T-helper 17 cell (primary cell): ENCODE measurements around the gene FTH1. TPM values are rescaled to one million over a fixed set of nuclear protein-coding genes. Genes with fewer than 3 reads are reported as not detected.
"Not testable (repeated sequence)": the region's sequence is repeated elsewhere in the genome, so short reads cannot be mapped to it uniquely, and the experiment has no call there.

Source experiments
- ATAC-seq: fragments of 150-1000 bp; cut with Tn5 transposase; 2 replicates; pipeline ENCODE4 v1.10.0; 2021; ENCODE audit warnings: mild to moderate bottlenecking, moderate library complexity
- DNase-seq, 3 donors: peaks; one replicate each; pipeline versions ENCODE4 v3.0.0 to v3.0.0-alpha.2; 2020 to 2021
- H3K9me3 ChIP-seq: one replicate; pipeline ENCODE4 v1.7.0; 2013; ENCODE audit warnings: low read length, mild to moderate bottlenecking; ENCODE audit not compliant: control insufficient read depth, poor library complexity, severe bottlenecking
- H3K27ac Mint-ChIP-seq: one replicate; pipeline ENCODE4 v1.8.0; 2022; ENCODE audit warnings: mild to moderate bottlenecking, moderate library complexity, mixed read lengths
- H3K27me3 Mint-ChIP-seq: one replicate; pipeline ENCODE4 v1.8.0; 2022; ENCODE audit warnings: mixed read lengths
- H3K36me3 Mint-ChIP-seq: one replicate; pipeline ENCODE4 v1.8.0; 2022; ENCODE audit warnings: low read depth, mixed read lengths
- H3K4me1 Mint-ChIP-seq: one replicate; pipeline ENCODE4 v1.8.0; 2022; ENCODE audit warnings: mild to moderate bottlenecking, mixed read lengths
- H3K4me3 Mint-ChIP-seq: one replicate; pipeline ENCODE4 v1.8.0; 2022; ENCODE audit warnings: mild to moderate bottlenecking, moderate library complexity, mixed read lengths
- total RNA-seq, 4 donors: library from RNA in 2 of 4; stranded (reverse) in 2 of 4; gene quantifications; one replicate each; pipeline ENCODE4 v1.2.3 and lab custom pipeline; 2022 to 2026

The FTH1 gene
- total RNA-seq, 2 donors from 2014 or later: 1,744 to 2,260 TPM

DNA sequence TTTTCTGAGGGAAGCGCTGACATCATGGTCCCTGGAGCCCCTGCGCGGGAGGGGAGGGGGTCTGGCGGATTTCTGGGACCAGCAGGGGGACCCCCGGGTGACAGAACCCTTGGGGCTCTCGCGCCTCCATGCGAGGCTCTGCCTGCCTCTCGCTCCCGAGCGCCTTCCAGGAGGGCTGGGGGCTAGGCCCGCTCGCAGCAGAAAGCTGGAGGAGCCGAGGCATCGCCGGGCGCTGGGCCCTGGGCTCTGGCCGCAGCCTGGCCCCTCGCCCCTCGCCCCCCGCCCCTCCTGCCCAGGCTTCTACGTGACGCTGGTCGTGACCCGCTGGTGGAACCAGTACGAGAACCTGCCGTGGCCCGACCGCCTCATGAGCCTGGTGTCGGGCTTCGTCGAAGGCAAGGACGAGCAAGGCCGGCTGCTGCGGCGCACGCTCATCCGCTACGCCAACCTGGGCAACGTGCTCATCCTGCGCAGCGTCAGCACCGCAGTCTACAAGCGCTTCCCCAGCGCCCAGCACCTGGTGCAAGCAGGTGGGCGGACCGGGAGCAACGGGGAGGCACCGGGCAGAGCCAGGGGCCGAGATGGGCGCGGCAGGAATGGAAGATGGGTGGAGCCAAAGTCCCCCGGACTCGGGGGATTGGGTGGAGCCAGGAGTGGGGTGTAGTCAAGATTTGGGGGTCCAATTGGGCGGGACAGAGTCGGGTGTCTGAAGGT is 11.9 kb downstream of the FTH1 start:
- no peaks in the 10 kb centered on the region for H3K9me3 ChIP-seq
- ATAC-seq (peak; percentile 73), DNase-seq (no peak)
- peak overlapping the region; percentile 70 for H3K4me3 Mint-ChIP-seq
- no peak overlapping the region for H3K27ac Mint-ChIP-seq
- H3K27me3 Mint-ChIP-seq: peaks cover 19% of the 10 kb centered on the region
- peaks cover 4% of the 10 kb centered on the region for H3K4me1 Mint-ChIP-seq
- H3K36me3 Mint-ChIP-seq: no peaks in the 10 kb centered on the region

DNA sequence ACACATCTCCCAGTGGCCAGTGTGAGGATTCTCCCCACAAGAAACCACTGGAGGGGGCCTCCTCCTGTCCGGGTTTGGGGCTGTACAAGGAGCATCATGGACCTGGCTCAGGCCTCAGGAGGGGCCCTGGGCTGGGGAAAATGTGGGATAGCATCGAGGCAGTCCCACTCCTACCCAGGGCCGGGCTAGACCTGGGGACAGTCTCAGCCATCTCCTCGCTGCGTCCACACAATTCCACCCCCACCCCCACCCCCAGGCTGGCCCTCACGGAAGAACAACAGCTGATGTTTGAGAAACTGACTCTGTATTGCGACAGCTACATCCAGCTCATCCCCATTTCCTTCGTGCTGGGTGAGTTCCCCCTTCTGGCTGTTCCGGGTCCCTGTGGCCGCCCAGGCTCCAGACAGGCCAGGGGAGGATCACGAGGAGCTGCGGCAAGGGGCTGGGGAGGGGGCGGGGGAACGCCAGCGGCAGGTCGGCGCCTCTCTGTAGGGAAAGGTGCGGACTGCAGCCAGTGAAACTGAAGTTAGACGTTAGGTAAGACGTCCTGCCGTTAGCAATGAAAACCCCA is 12.5 kb downstream of the FTH1 start:
- Mint-ChIP-seq H3K27ac (no peak overlapping the region), H3K4me3 (peak overlapping the region; percentile 21), H3K4me1 (peaks cover 7% of the 10 kb centered on the region), H3K36me3 (no peaks in the 10 kb centered on the region), H3K27me3 (peaks cover 19% of the 10 kb centered on the region)
- DNase-seq (no peak), ATAC-seq (peak; percentile 24)
- no peaks in the 10 kb centered on the region for H3K9me3 ChIP-seq

DNA sequence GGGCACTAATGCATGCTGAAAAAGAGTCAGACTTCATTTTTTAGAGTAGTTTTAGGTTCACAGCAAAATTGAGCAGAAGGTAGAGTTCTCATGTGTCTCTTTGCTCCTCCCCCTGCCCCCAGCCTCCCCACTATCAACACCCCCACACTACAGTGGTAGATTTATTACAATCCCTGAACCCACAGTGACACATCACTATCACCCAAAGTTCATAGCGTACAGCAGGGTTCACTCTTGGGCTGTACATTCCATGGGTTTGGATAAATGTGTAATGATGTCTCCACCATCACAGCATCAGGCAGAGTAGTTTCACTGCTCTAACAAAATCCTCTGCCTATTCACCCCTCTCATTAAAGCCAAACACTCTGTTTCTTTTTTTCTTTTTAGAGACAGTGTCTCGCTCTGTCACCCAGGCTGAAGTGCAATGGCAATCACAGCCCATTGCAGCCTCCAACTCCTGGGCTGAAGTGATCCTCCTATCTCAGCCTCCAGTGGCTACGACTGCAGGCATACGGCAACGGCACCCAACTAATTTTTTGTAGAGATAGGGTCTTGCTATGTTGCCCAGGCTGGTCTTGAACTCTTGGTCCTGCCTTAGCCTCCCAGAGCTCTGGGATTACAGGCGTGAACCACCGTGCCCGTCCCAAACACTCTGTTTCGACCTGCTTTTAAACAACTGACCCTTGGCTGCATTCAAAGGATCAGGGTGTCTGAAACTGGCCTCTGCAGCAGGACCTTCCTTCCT is 13.2 kb downstream of the FTH1 start:
- Mint-ChIP-seq H3K27me3 (peaks cover 23% of the 10 kb centered on the region), H3K36me3 (no peaks in the 10 kb centered on the region), H3K27ac (no peak overlapping the region), H3K4me3 (no peak overlapping the region), H3K4me1 (peaks cover 7% of the 10 kb centered on the region)
- no peaks in the 10 kb centered on the region for H3K9me3 ChIP-seq
- ATAC-seq (no peak), DNase-seq (no peak)

DNA sequence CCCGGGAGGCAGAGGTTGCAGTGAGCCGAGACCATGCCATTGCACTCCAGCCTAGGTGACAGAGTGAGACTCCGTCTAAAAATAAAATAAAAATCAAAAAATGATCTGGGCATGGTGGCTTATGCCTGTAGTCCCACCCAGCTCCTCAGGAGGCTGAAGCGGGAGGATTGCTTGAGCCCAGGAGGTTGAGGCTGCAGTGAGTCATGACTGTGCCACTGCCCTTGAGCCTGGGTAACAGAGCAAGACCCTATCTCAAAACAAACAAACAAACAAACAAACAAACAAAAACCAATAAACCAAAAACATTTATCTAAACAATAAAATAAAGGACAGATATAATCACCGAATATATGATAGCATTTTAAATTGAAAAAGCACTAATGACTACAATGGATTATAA is 13.8 kb downstream of the FTH1 start:
- DNase-seq, H3K4me1 Mint-ChIP-seq, H3K36me3 Mint-ChIP-seq, H3K4me3 Mint-ChIP-seq, ATAC-seq, H3K27ac Mint-ChIP-seq, H3K9me3 ChIP-seq: not testable (repeated sequence)
- H3K27me3 Mint-ChIP-seq: peaks cover 27% of the 10 kb centered on the region

DNA sequence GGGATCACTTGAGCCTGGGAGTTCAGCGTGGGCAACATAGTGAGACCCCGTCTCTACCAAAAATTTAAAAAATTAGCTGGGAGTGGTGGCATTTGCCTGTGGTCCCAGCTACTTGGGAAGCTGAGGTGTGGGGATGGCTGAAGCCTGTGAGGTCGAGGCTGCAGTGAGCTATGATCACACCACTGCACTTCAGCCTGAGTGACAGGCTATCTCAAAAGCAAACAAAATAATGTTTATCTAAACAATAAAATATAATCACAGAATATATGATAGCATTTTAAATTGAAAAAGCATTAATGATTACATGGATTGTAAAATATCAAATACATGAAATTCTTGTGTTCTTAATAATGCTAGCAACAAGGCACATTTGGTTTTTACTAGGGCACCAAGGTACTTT is 14.6 kb downstream of the FTH1 start:
- peaks cover 7% of the 10 kb centered on the region for H3K4me1 Mint-ChIP-seq
- H3K9me3 ChIP-seq: no peaks in the 10 kb centered on the region
- no peak overlapping the region for H3K27ac Mint-ChIP-seq
- H3K27me3 Mint-ChIP-seq: peaks cover 27% of the 10 kb centered on the region
- ATAC-seq: no peak
- no peak overlapping the region for H3K4me3 Mint-ChIP-seq
- DNase-seq: no peak
- no peaks in the 10 kb centered on the region for H3K36me3 Mint-ChIP-seq

DNA sequence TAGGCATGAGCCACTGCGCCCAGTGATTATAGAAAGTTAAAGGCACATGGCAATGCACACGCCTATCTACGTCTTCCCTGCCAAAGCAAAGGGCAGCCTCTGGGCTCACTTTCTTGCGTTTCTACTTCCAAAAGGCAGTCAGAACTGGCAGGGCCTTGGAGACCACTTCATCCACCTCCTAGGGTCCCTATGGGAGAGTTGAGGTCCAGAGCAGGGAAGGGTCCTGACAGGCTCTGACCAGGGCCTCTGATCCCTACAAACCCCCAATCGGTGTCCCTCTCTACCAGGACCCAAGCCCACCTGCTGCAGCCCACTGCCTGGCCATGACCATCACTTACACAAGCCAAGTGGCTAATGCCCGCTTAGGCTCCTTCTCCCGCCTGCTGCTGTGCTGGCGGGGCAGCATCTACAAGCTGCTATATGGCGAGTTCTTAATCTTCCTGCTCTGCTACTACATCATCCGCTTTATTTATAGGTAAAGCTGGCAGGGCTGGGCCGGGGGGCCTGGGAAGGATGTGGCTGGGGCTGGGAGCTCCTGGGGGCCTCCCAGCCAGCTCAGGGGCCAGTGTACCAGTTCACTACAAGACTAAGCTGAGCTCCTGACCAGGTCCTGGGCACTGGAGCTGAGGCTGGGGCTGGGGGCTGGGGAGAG is 15.8 kb downstream of the FTH1 start:
- Mint-ChIP-seq H3K4me3 (no peak overlapping the region), H3K36me3 (no peaks in the 10 kb centered on the region), H3K27me3 (peaks cover 37% of the 10 kb centered on the region), H3K4me1 (peaks cover 7% of the 10 kb centered on the region), H3K27ac (no peak overlapping the region)
- H3K9me3 ChIP-seq: no peaks in the 10 kb centered on the region
- no peak for DNase-seq
- ATAC-seq: no peak

DNA sequence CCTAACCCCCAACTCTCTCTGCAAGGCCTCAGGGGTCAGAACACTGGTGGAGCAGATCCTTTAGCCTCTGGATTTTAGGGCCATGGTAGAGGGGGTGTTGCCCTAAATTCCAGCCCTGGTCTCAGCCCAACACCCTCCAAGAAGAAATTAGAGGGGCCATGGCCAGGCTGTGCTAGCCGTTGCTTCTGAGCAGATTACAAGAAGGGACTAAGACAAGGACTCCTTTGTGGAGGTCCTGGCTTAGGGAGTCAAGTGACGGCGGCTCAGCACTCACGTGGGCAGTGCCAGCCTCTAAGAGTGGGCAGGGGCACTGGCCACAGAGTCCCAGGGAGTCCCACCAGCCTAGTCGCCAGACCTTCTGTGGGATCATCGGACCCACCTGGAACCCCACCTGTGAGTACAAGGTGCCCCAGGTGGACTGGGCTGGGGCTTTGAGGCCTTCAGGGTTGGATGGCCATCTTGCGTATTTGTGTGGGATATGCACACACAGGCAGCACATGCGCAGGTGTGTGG is 17.3 kb downstream of the FTH1 start, which contains the start of gene BEST1:
BEST1 (plus strand) TSS at position 317 of the 513 bp plus-strand sequence. CDS start 1,456 bp downstream, outside the sequence.
- Mint-ChIP-seq H3K4me3 (no peak within 1 kb of the TSS), H3K4me1 (peaks cover 7% of the 10 kb centered on the region), H3K36me3 (no peaks in the 10 kb centered on the region), H3K27me3 (peaks cover 30% of the 10 kb centered on the region), H3K27ac (peak within 1 kb of the TSS; percentile 29)
- DNase-seq: no peak
- H3K9me3 ChIP-seq: no peaks in the 10 kb centered on the region
- no peak for ATAC-seq

DNA sequence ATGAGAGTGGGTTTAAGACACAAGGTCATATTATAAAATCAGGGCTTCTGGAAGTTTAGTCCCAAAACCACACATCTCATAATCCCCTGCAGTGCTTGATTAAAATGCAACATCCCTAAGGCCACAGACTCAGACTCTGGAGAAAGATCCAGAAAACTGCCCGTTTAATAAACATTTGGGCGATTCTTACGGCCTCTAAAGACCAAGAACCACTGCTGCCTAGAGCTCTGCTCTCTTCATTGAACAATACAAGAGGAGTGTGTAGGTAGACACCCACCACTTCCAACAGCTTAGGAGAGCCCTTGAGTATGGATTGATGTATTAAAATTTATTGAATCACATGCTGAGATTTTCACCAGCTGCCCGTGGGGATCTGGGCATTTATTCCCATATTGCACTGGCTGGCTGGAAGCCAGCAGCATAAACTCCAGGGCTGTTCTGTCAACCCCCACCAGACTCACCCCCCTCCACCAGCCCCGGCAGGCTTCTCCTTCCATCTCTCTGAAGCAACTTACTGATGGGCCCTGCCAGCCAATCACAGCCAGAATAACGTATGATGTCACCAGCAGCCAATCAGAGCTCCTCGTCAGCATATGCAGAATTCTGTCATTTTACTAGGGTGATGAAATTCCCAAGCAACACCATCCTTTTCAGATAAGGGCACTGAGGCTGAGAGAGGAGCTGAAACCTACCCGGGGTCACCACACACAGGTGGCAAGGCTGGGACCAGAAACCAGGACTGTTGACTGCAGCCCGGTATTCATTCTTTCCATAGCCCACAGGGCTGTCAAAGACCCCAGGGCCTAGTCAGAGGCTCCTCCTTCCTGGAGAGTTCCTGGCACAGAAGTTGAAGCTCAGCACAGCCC is 18.0 kb downstream of the FTH1 start:
- H3K9me3 ChIP-seq: no peaks in the 10 kb centered on the region
- Mint-ChIP-seq H3K27me3 (peaks cover 25% of the 10 kb centered on the region), H3K27ac (no peak overlapping the region), H3K4me1 (peaks cover 6% of the 10 kb centered on the region), H3K36me3 (no peaks in the 10 kb centered on the region), H3K4me3 (no peak overlapping the region)
- peak; percentile 36 for ATAC-seq
- DNase-seq: no peak

DNA sequence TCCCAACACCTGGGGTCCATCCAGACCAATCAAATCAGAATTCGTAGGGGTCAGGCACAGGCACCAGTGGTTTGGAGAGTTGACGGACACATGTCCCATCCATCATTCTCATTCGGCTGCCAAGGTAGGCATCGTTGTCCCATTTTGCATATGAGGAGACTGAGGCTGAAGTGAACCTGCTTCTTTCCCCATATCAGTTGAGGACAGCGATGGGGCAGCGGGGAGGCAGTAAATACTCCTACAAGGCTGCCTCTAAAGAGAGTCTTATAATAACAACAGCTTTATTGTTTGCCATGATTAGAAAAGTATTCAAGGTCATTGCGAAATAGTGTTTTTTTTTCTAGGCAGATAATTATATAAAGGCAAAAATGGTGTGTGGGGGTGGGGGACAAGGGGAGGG is 18.9 kb downstream of the FTH1 start:
- no peak for DNase-seq
- no peak overlapping the region for H3K27ac Mint-ChIP-seq
- no peak overlapping the region for H3K4me3 Mint-ChIP-seq
- peaks cover 11% of the 10 kb centered on the region for H3K4me1 Mint-ChIP-seq
- peaks cover 19% of the 10 kb centered on the region for H3K27me3 Mint-ChIP-seq
- no peaks in the 10 kb centered on the region for H3K36me3 Mint-ChIP-seq
- H3K9me3 ChIP-seq: no peaks in the 10 kb centered on the region
- ATAC-seq: no peak

DNA sequence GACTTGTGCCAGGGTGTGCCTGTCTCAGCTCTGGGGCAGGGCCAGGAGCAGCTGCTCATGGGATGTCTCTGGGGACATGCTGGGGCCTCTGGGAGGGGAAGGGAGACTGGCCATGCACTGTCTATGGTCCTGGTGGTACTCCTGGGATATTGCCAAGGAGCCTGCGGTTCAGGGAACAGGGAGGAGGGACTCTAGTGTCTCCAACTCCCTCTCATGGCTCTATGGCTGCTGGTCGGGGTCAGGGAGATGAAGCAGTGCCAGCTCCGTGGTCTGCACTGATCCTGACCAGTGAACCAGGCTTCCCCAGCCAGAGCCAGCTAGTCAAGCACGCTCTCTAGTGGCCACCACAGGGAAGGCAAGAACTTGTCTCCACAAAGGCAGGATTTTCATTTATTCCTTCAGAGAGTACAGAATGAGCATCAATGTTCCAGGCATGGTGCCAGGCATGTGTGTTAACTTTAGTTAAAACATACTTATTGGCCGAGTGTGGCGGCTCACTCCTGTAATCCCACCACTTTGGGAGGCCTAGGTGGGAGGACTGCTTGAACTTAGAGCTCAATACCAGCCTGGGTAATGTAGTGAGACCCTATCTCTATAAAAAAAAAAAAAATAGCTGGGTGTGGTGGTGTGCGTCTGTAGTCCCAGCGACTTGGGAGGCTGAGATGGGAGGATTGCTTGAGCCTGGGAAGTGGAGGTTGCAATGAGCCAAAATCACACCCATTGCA is 19.8 kb downstream of the FTH1 start:
- DNase-seq (peak in 2 of 3 donors; percentile 30 to 62), ATAC-seq (peak; percentile 89)
- H3K4me3 Mint-ChIP-seq: no peak overlapping the region
- H3K27ac Mint-ChIP-seq: peak overlapping the region; percentile 29
- H3K9me3 ChIP-seq: no peaks in the 10 kb centered on the region
- H3K36me3 Mint-ChIP-seq: no peaks in the 10 kb centered on the region
- H3K27me3 Mint-ChIP-seq: peaks cover 19% of the 10 kb centered on the region
- peaks cover 11% of the 10 kb centered on the region for H3K4me1 Mint-ChIP-seq

DNA sequence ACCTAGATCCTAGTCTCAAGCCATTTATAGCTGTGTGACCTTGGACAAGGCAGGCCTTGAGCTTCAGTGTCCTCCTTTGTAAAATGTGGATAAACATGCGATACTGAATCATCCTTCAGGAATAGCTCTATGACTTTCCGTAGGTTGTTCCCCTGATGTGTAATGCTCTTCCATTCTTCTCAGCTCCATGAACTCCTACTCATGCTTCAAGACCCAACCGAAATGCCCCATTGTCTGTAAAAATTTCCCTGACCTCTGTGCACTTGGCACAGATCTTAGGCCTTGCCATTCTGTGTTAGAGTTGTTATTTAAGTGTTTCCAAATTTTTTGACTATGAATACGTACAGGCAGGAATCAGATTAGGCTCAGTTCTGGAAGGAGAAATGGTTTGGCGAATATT is 20.5 kb downstream of the FTH1 start:
- no peak overlapping the region for H3K4me3 Mint-ChIP-seq
- peak overlapping the region; percentile 29 for H3K27ac Mint-ChIP-seq
- H3K27me3 Mint-ChIP-seq: peaks cover 19% of the 10 kb centered on the region
- peaks cover 11% of the 10 kb centered on the region for H3K4me1 Mint-ChIP-seq
- H3K9me3 ChIP-seq: no peaks in the 10 kb centered on the region
- no peaks in the 10 kb centered on the region for H3K36me3 Mint-ChIP-seq
- DNase-seq (no peak), ATAC-seq (no peak)

DNA sequence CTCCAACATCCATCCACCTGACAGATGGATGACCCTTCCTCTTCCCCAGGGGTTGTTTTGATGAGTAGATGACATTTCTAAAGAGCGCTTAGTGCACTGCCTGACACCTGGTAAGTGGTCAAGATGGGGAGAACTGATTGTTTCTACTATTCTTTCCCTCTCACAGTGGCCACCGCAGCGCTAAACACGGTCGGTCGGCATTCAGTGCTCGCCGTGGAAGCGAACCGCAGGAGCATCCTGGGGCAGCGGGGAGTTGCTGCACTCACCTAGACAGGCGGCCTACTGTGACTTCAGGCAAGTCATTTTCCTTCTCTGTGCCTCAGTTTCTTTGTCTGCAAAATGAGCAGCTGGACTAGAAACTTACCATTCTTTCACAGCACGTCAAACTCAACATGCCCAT is 22.2 kb downstream of the FTH1 start:
- no peak for DNase-seq
- no peaks in the 10 kb centered on the region for H3K36me3 Mint-ChIP-seq
- H3K4me3 Mint-ChIP-seq: no peak overlapping the region
- peaks cover 8% of the 10 kb centered on the region for H3K4me1 Mint-ChIP-seq
- no peak overlapping the region for H3K27ac Mint-ChIP-seq
- no peaks in the 10 kb centered on the region for H3K9me3 ChIP-seq
- H3K27me3 Mint-ChIP-seq: peaks cover 19% of the 10 kb centered on the region
- ATAC-seq: no peak
